MM.1S (cell line): ENCODE measurements around the gene FNIP2.
A peak's percentile ranks its signal among the peaks of the same experiment; 100 is the strongest.

Experiments
- DNase-seq: peaks from one replicate; pipeline ENCODE4 v3.0.0-alpha.2; 2015
- H2AFZ ChIP-seq: fragments of 300-600 bp; sonication (generic); 2 replicates; pipeline ENCODE4 v1.6.0; 2016; ENCODE audit warnings: antibody characterized with exemption, low read length
- H3F3A ChIP-seq: fragments of 300-600 bp; sonication (generic); 2 replicates; pipeline ENCODE4 v1.6.1; 2016; ENCODE audit warnings: mild to moderate bottlenecking, antibody characterized with exemption, low read length, moderate library complexity, mixed read lengths; ENCODE audit not compliant: insufficient read depth
- H3K27ac ChIP-seq: fragments of 300-600 bp; sonication (generic); 2 replicates; pipeline ENCODE4 v1.5.1; 2016; ENCODE audit warnings: mild to moderate bottlenecking, low read length
- H3K27me3 ChIP-seq: fragments of 300-600 bp; sonication (generic); replicated peaks from 2 replicates; pipeline ENCODE4 v1.6.0; 2016; ENCODE audit warnings: low read length; ENCODE audit not compliant: insufficient read depth
- H3K36me3 ChIP-seq: fragments of 300-600 bp; sonication (generic); replicated peaks from 2 replicates; pipeline ENCODE4 v1.6.1; 2016; ENCODE audit warnings: mild to moderate bottlenecking, low read length, mixed read lengths; ENCODE audit not compliant: insufficient read depth
- H3K4me1 ChIP-seq: fragments of 300-600 bp; sonication (generic); 2 replicates; pipeline ENCODE4 v1.6.1; 2016; ENCODE audit warnings: low read length, mixed read lengths
- H3K4me2 ChIP-seq: fragments of 300-600 bp; sonication (generic); 2 replicates; pipeline ENCODE4 v1.6.0; 2016; ENCODE audit warnings: low read depth, low read length
- H3K4me3 ChIP-seq: fragments of 300-600 bp; sonication (generic); 2 replicates; pipeline ENCODE4 v1.5.1; 2016; ENCODE audit warnings: low read length, mixed read lengths
- H3K79me2 ChIP-seq: fragments of 300-600 bp; sonication (generic); 2 replicates; pipeline ENCODE4 v1.6.1; 2016; ENCODE audit warnings: mixed run types, low read length, mixed read lengths
- H3K9ac ChIP-seq: fragments of 300-600 bp; sonication (generic); 2 replicates; pipeline ENCODE4 v1.6.1; 2016; ENCODE audit warnings: low read length, mixed read lengths
- H3K9me2 ChIP-seq: fragments of 300-600 bp; sonication (generic); replicated peaks from 2 replicates; pipeline ENCODE4 v1.6.1; 2016; ENCODE audit warnings: mild to moderate bottlenecking, low read length, mixed read lengths; ENCODE audit not compliant: insufficient read depth
- H3K9me3 ChIP-seq: fragments of 300-600 bp; sonication (generic); replicated peaks from 2 replicates; pipeline ENCODE4 v1.6.1; 2016; ENCODE audit warnings: mild to moderate bottlenecking, low read length, mixed read lengths; ENCODE audit not compliant: insufficient read depth
- H4K20me1 ChIP-seq: fragments of 300-600 bp; sonication (generic); 2 replicates; pipeline ENCODE4 v1.6.1; 2016; ENCODE audit warnings: mild to moderate bottlenecking, low read length, moderate library complexity, mixed read lengths; ENCODE audit not compliant: insufficient read depth
- CTCF ChIP-seq: fragments of 300-600 bp; sonication (generic); IDR thresholded peaks from 2 replicates; pipeline ENCODE4 v1.5.1; 2016; ENCODE audit warnings: antibody characterized with exemption, low read length, mixed read lengths
- EZH2 ChIP-seq: fragments of 300-600 bp; sonication (generic); optimal IDR thresholded peaks from 2 replicates; pipeline ENCODE3; 2017; ENCODE audit warnings: low read depth, mild to moderate bottlenecking, antibody characterized with exemption, low read length, mixed read lengths
- EZH2phosphoT487 ChIP-seq: fragments of 300-600 bp; sonication (generic); IDR thresholded peaks from 2 replicates; pipeline ENCODE4 v1.6.1; 2018; ENCODE audit warnings: antibody characterized with exemption, low read length

Gene FNIP2

GRCh38 chr4:158814207-158814606 lies 45.4 kb downstream of the FNIP2 start:
- Histone ChIP-seq H3K27me3 (no peaks in the 10 kb centered on the region), H3K4me3 (no peak overlapping the region), H3K36me3 (no peaks in the 10 kb centered on the region), H3K4me2 (no peak overlapping the region), H2AFZ (no peak overlapping the region), H3K27ac (no peak overlapping the region), H3K9ac (no peak overlapping the region), H3F3A (peaks cover 26% of the 10 kb centered on the region), H3K79me2 (peaks cover 80% of the 10 kb centered on the region), H3K9me3 (no peaks in the 10 kb centered on the region), H3K4me1 (peaks cover 45% of the 10 kb centered on the region), H3K9me2 (no peaks in the 10 kb centered on the region), H4K20me1 (no peaks in the 10 kb centered on the region)
- DNase-seq = no peak
- no peak for TF ChIP-seq EZH2

- Histone ChIP-seq H3K4me1 (peaks cover 47% of the 10 kb centered on the region), H3K4me2 (no peak overlapping the region), H3K36me3 (no peaks in the 10 kb centered on the region), H3K79me2 (peaks cover 86% of the 10 kb centered on the region), H3K27me3 (no peaks in the 10 kb centered on the region), H3K27ac (no peak overlapping the region), H3K9ac (no peak overlapping the region), H3K9me3 (no peaks in the 10 kb centered on the region), H3F3A (peaks cover 21% of the 10 kb centered on the region), H4K20me1 (no peaks in the 10 kb centered on the region), H3K9me2 (no peaks in the 10 kb centered on the region), H3K4me3 (no peak overlapping the region), H2AFZ (no peak overlapping the region)
- no peak for DNase-seq
- TF ChIP-seq CTCF = no peak
- TF ChIP-seq EZH2 = no peak
- TF ChIP-seq EZH2phosphoT487 = no peak
Measured at GRCh38 chr4:158814636-158815330, 46.0 kb downstream of the FNIP2 start.

- TF ChIP-seq CTCF = no peak
- no peak for TF ChIP-seq EZH2phosphoT487
- TF ChIP-seq EZH2 = no peak
- Histone ChIP-seq H3K36me3 (no peaks in the 10 kb centered on the region), H3K9me2 (no peaks in the 10 kb centered on the region), H3K27me3 (no peaks in the 10 kb centered on the region), H4K20me1 (no peaks in the 10 kb centered on the region), H3K4me3 (no peak overlapping the region), H3K79me2 (peaks cover 92% of the 10 kb centered on the region), H3K9ac (no peak overlapping the region), H3K4me2 (peak overlapping the region; percentile 34; the same call in 1 of the 2 replicates), H3K4me1 (peaks cover 49% of the 10 kb centered on the region), H3K9me3 (no peaks in the 10 kb centered on the region), H3F3A (no peaks in the 10 kb centered on the region), H3K27ac (no peak overlapping the region), H2AFZ (no peak overlapping the region)
- DNase-seq = no peak
Measured at GRCh38 chr4:158816955-158817354, 48.1 kb downstream of the FNIP2 start.
